ENCODE results near the gene SLC22A7. TPM values are rescaled to one million over a fixed set of nuclear protein-coding genes. Genes with fewer than 3 reads are reported as not detected.

The SLC22A7 gene
- total RNA-seq, 1 experiment from 2014 or later: not detected

DNA sequence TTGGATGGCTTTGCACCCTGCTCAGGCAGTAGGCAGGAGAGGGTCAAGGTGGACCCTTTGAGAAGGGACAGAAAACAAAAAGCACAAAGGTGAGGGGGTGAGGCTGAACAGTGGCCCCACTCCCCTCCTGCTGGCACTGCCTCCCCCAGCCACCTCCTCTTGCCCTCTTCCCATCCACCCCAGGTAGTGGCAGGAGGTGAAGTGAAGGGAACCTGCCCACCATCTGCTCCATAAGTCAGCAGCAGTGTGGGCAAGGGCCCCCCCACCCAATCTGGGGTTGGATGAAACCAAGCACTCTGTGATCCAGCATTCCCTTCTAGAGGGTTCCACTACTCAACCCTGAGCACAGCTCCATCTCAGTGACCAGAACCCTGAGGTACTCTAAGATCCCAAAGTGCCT is 26.1 kb upstream of the SLC22A7 start:
- Mint-ChIP-seq H3K9me3 (ENCODE audit: low read depth, unreplicated experiment) (no peaks in the 10 kb centered on the region), H3K4me3 (ENCODE audit: low read depth, unreplicated experiment) (no peak overlapping the region), H3K27ac (ENCODE audit: unreplicated experiment) (no peak overlapping the region), H3K4me1 (ENCODE audit: low read depth, unreplicated experiment) (peaks cover 20% of the 10 kb centered on the region), H3K36me3 (ENCODE audit: insufficient read depth, unreplicated experiment) (peaks cover 9% of the 10 kb centered on the region), H3K27me3 (ENCODE audit: unreplicated experiment) (peaks cover 93% of the 10 kb centered on the region)
- BruUV-seq (replicated peaks): no TSS peak
- DNase-seq: no peak
- intact Hi-C loops (cut with micrococcal nuclease; ENCODE audit: unreplicated experiment): no loop called here
- CTCF ChIA-PET: interaction anchor here (0.5 to 1.9 kb wide), 4 partner anchors 9 to 94 kb away, joined by 3 to 6 read pairs (median 4); no protein-coding TSS in a partner anchor
- TF ChIP-seq CTCF (IDR thresholded peaks at IDR 0.05; ENCODE audit: unreplicated experiment): no peak

DNA sequence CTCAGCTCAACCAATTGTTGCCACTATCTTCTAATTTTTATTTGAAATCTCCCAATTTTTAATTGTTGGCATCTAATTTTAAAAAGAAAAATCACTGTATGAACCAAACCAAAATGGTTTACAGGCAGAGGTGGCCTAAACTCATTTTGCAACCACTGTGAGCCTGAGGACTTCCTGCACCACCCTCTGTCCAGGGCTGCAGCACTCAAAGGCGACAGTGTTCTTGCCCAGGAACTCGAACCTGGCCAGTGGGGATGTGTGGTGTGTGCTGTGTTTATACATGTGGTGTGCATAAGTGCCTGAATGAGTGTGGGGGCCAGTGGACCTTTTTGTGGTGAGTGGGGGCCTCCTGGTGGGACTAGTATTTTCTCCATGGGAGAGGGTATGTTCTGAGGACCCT is 24.4 kb upstream of the SLC22A7 start:
- H3K27me3 Mint-ChIP-seq (ENCODE audit: unreplicated experiment): peaks cover 92% of the 10 kb centered on the region
- BruUV-seq (replicated peaks): no TSS peak
- peaks cover 9% of the 10 kb centered on the region for H3K36me3 Mint-ChIP-seq (ENCODE audit: insufficient read depth, unreplicated experiment)
- peaks cover 17% of the 10 kb centered on the region for H3K4me1 Mint-ChIP-seq (ENCODE audit: low read depth, unreplicated experiment)
- DNase-seq: no peak
- no peak overlapping the region for H3K4me3 Mint-ChIP-seq (ENCODE audit: low read depth, unreplicated experiment)
- no peaks in the 10 kb centered on the region for H3K9me3 Mint-ChIP-seq (ENCODE audit: low read depth, unreplicated experiment)
- intact Hi-C loops (cut with micrococcal nuclease; ENCODE audit: unreplicated experiment): no loop called here
- TF ChIP-seq CTCF (IDR thresholded peaks at IDR 0.05; ENCODE audit: unreplicated experiment): no peak
- CTCF ChIA-PET: interaction anchor here (1.9 kb wide), 1 partner anchor 11 kb away, joined by 6 read pairs; no protein-coding TSS in a partner anchor
- H3K27ac Mint-ChIP-seq (ENCODE audit: unreplicated experiment): no peak overlapping the region

DNA sequence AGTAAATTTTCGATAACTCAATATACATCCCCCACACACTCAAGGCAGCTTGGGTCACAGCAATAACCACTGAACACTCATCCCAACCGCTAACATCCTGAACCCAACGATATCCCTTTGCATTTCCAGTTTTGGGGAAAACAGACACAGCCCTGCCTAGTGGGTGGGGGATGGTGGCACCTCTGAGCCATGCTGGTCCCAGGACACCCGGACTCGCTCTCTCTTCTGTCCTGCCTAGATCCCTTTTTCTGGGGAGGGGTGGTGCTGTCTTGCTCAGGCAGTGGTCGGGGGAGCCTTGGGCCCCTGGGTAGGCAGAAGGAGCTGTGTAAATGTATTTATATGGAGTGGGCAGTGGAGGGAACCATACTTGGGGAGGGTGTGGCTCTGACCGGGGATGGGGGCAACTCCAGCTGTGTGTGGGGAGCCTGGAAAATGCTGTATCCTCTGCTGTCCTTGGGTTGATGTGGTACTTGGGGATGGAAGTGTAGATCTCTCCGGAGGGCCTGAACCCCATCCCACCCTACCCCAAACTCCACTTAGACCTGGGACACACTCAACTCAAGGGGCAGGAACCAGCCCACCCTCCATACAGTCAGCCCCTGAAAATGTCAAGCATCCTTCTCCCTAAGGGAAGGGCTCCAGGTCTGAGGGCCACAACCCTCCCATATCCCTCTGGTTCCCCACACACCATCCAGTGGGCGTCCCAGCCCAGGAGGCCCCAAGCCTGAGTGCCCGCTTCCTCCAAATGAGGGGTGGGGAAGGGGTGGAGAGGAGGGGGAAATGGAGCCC is 23.7 kb upstream of the SLC22A7 start:
- intact Hi-C loops (cut with micrococcal nuclease; ENCODE audit: unreplicated experiment): no loop called here
- Mint-ChIP-seq H3K4me1 (ENCODE audit: low read depth, unreplicated experiment) (peaks cover 18% of the 10 kb centered on the region), H3K27me3 (ENCODE audit: unreplicated experiment) (peaks cover 90% of the 10 kb centered on the region), H3K4me3 (ENCODE audit: low read depth, unreplicated experiment) (peak overlapping the region; percentile 30), H3K27ac (ENCODE audit: unreplicated experiment) (no peak overlapping the region), H3K36me3 (ENCODE audit: insufficient read depth, unreplicated experiment) (peaks cover 9% of the 10 kb centered on the region), H3K9me3 (ENCODE audit: low read depth, unreplicated experiment) (no peaks in the 10 kb centered on the region)
- BruUV-seq (replicated peaks): no TSS peak
- no peak for DNase-seq
- no peak for TF ChIP-seq CTCF (IDR thresholded peaks at IDR 0.05; ENCODE audit: unreplicated experiment)
- CTCF ChIA-PET: no interaction called here

- H3K4me1 Mint-ChIP-seq (ENCODE audit: low read depth, unreplicated experiment): peaks cover 14% of the 10 kb centered on the region
- DNase-seq: peak; percentile 49
- TF ChIP-seq CTCF (IDR thresholded peaks at IDR 0.05; ENCODE audit: unreplicated experiment): no peak
- no peak overlapping the region for H3K27ac Mint-ChIP-seq (ENCODE audit: unreplicated experiment)
- BruUV-seq (replicated peaks): no TSS peak
- intact Hi-C loops (cut with micrococcal nuclease; ENCODE audit: unreplicated experiment): no loop called here
- peaks cover 9% of the 10 kb centered on the region for H3K36me3 Mint-ChIP-seq (ENCODE audit: insufficient read depth, unreplicated experiment)
- CTCF ChIA-PET: no interaction called here
- peaks cover 85% of the 10 kb centered on the region for H3K27me3 Mint-ChIP-seq (ENCODE audit: unreplicated experiment)
- no peaks in the 10 kb centered on the region for H3K9me3 Mint-ChIP-seq (ENCODE audit: low read depth, unreplicated experiment)
- peak overlapping the region; percentile 30 for H3K4me3 Mint-ChIP-seq (ENCODE audit: low read depth, unreplicated experiment)
Measured at GRCh38 chr6:43274916-43275597, 23.0 kb upstream of the SLC22A7 start.
